T47D (cell line): ENCODE data around the gene SLC29A4.
A peak's percentile ranks its signal among the peaks of the same experiment; 100 is the strongest.
"Not testable (repeated sequence)": the region's sequence is repeated elsewhere in the genome, so short reads cannot be mapped to it uniquely, and the experiment has no call there.

Experiments
- DNase-seq, 2 experiments: peaks; one replicate each; pipeline versions ENCODE4 v3.0.0 to v3.0.0-alpha.2; 2011 to 2012; ENCODE audit warnings: low read depth in 1 of 2, low spot score in 1 of 2
- JUND ChIP-seq: IDR thresholded peaks from 2 replicates; pipeline ENCODE4 v1.6.1; 2012; ENCODE audit warnings: low read depth
- in situ Hi-C: cut with HindIII; loops from 2 replicates; pipeline ENCODE4 v1.10.0; 2016; ENCODE audit warnings: low sequenced_read_pairs, low pct_unique_long_range_greater_than_20kb

Gene SLC29A4

GRCh38 chr7:5282543-5283316, at the start of gene SLC29A4:
TSS of gene SLC29A4 (plus strand) at chr7:5282943. CDS start at chr7:5287817, 4,874 bp downstream.
- no peak for TF ChIP-seq JUND
- in situ Hi-C loops = no loop called here
- peak in 1 of 2 experiments; percentile 81 for DNase-seq

GRCh38 chr7:5234852-5235831, 47.6 kb upstream of the SLC29A4 start:
- no peak for DNase-seq
- in situ Hi-C loops = no loop called here
- TF ChIP-seq JUND = no peak

GRCh38 chr7:5237286-5237685, 45.5 kb upstream of the SLC29A4 start:
- in situ Hi-C loops = no loop called here
- TF ChIP-seq JUND = no peak
- peak in 1 of 2 experiments; percentile 26 for DNase-seq

- DNase-seq = no peak
- TF ChIP-seq JUND = no peak
- in situ Hi-C loops = no loop called here
Observed at GRCh38 chr7:5238500-5238899, 44.2 kb upstream of the SLC29A4 start.

- no peak for DNase-seq
- TF ChIP-seq JUND = no peak
- in situ Hi-C loops = no loop called here
Observed at GRCh38 chr7:5243261-5243660, 39.5 kb upstream of the SLC29A4 start.

GRCh38 chr7:5248201-5248885, 34.4 kb upstream of the SLC29A4 start:
- no peak for TF ChIP-seq JUND
- no peak for DNase-seq
- in situ Hi-C loops = no loop called here

- DNase-seq, in situ Hi-C loops: not testable (repeated sequence)
Observed at GRCh38 chr7:5250787-5251186, 32.0 kb upstream of the SLC29A4 start.

- in situ Hi-C loops, DNase-seq: not testable (repeated sequence)
Observed at GRCh38 chr7:5253529-5253928, 29.2 kb upstream of the SLC29A4 start.

GRCh38 chr7:5254371-5254770, 28.4 kb upstream of the SLC29A4 start:
- in situ Hi-C loops, DNase-seq: not testable (repeated sequence)

- TF ChIP-seq JUND = no peak
- DNase-seq = no peak
- in situ Hi-C loops = no loop called here
Observed at GRCh38 chr7:5255832-5256231, 26.9 kb upstream of the SLC29A4 start.

GRCh38 chr7:5260530-5261068, 22.1 kb upstream of the SLC29A4 start:
- in situ Hi-C loops, DNase-seq: not testable (repeated sequence)

- not testable (repeated sequence) for DNase-seq
Observed at GRCh38 chr7:5263066-5263465, 19.7 kb upstream of the SLC29A4 start.

More at GRCh38 chr7:5263066-5263465, 19.7 kb upstream of the SLC29A4 start:
- in situ Hi-C loops = not testable (repeated sequence)
